Upper lobe of left lung (tissue), 4 donors: Measurements from ENCODE around the gene COL6A1.

ENCODE experiments used
- CTCF ChIP-seq, 6 experiments: fragments of 450-650 bp in 4 of 6; fragments of 200-600 bp in 2 of 6; sonication (generic) in 2 of 6; IDR thresholded peaks; one replicate each; pipeline ENCODE4 v1.5.1; 2016 to 2019; ENCODE audit warnings: antibody characterized with exemption in 6 of 6
- EP300 ChIP-seq, 4 donors: sonication (generic); formaldehyde crosslinking; IDR thresholded peaks; one replicate each; pipeline ENCODE4 v1.5.1; 2017; ENCODE audit warnings: antibody characterized with exemption in 4 of 4, control low read depth in 2 of 4
- POLR2A ChIP-seq, 4 donors: fragments of 450-650 bp; IDR thresholded peaks; one replicate each; pipeline ENCODE4 v1.5.1; 2016 to 2017; ENCODE audit warnings: antibody characterized with exemption in 4 of 4, mild to moderate bottlenecking in 2 of 4
- POLR2AphosphoS5 ChIP-seq, 2 donors: sonication (generic); formaldehyde crosslinking; IDR thresholded peaks; one replicate each; pipeline ENCODE4 v1.5.1; 2017; ENCODE audit warnings: antibody characterized with exemption in 2 of 2

- TF ChIP-seq CTCF (IDR thresholded peaks at IDR 0.05) (no peak), EP300 (IDR thresholded peaks at IDR 0.05) (no peak), POLR2A (IDR thresholded peaks at IDR 0.05) (no peak), POLR2AphosphoS5 (IDR thresholded peaks at IDR 0.05) (no peak)
Measured at GRCh38 chr21:45954261-45954660, 27.3 kb upstream of the COL6A1 start.
